Duodenal mucosa (tissue), 2 donors: ENCODE data around the gene ADARB1.

Experiments
- H3K27ac ChIP-seq: one replicate; pipeline ENCODE4 v1.7.0; 2013; ENCODE audit warnings: low read depth, low read length
- H3K27me3 ChIP-seq, 2 donors: one replicate each; pipeline ENCODE4 v1.7.0; 2013; ENCODE audit warnings: low read length in 2 of 2, control low read depth in 1 of 2; ENCODE audit not compliant: insufficient read depth in 2 of 2, control insufficient read depth in 1 of 2
- H3K36me3 ChIP-seq, 2 donors: one replicate each; pipeline ENCODE4 v1.7.0; 2013; ENCODE audit warnings: low read length in 2 of 2, control low read depth in 1 of 2; ENCODE audit not compliant: insufficient read depth in 2 of 2, control insufficient read depth in 1 of 2
- H3K4me1 ChIP-seq, 2 donors: one replicate each; pipeline ENCODE4 v1.7.0; 2013; ENCODE audit warnings: low read length in 2 of 2, control low read depth in 1 of 2; ENCODE audit not compliant: insufficient read depth in 2 of 2, control insufficient read depth in 1 of 2
- H3K4me3 ChIP-seq, 2 donors: one replicate each; pipeline ENCODE4 v1.7.0; 2013; ENCODE audit warnings: low read length in 2 of 2, low read depth in 1 of 2
- H3K9ac ChIP-seq, 2 donors: one replicate each; pipeline ENCODE4 v1.7.0; 2013; ENCODE audit warnings: low read length in 2 of 2, low read depth in 1 of 2
- H3K9me3 ChIP-seq, 2 donors: one replicate each; pipeline ENCODE4 v1.7.0; 2013; ENCODE audit warnings: low read length in 2 of 2, control low read depth in 1 of 2; ENCODE audit not compliant: control insufficient read depth in 1 of 2

The ADARB1 gene

DNA sequence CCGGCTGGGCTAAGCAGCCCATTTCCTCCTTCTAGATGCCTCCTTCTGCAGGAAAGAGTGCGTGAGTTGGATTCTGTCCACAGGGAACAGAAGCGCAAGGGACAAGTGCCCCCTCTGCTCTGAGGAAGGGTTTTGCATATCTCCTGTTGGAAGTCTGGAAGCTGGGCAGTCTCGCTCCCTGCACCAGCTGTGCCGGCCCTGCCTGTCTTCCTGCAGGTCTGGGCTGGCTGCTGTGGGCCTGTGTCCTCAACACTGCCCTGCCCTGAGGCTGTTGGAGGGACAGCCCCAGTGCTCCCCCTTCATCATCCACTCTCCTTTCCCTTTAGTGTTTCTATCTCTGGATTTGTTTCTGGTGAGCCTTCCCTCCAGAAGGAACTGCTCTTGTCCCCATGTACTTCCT is 21.8 kb downstream of the ADARB1 start:
- H3K4me1 ChIP-seq = peaks cover 7 to 13% of the 10 kb centered on the region in 2 donors
- H3K4me3 ChIP-seq = no peak overlapping the region
- H3K9ac ChIP-seq = no peak overlapping the region
- no peaks in the 10 kb centered on the region for H3K36me3 ChIP-seq
- H3K9me3 ChIP-seq = no peaks in the 10 kb centered on the region
- no peaks in the 10 kb centered on the region for H3K27me3 ChIP-seq
- H3K27ac ChIP-seq = no peak overlapping the region

DNA sequence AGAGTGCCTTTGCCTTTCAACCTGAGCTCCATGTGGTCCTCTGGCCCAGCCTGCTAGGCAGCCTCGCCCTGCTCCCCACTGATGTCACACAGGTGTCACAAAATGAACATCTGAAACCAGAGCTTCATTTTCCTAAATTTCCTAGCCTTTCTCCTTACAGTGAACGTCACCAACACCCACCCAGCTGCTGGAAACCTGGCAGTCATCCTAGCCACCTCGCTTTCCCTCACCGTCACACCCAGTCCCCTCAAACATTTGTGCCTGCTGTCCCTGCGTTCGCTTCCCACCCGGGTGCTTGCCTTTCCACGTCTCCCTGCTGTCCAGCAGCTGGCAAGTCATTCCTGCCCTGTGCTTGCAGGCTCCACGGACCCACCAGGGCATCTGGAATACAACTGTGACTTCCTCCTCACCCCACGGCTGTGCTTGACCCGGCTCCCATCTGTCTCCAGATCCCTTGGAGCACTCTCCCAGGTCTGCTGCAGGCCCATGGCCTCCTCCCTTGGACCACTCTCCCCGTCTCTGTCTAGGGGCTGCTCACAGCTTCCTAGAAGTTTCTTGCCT is 23.5 kb downstream of the ADARB1 start:
- H3K4me3 ChIP-seq = no peak overlapping the region
- no peaks in the 10 kb centered on the region for H3K27me3 ChIP-seq
- no peaks in the 10 kb centered on the region for H3K36me3 ChIP-seq
- H3K27ac ChIP-seq = no peak overlapping the region
- H3K4me1 ChIP-seq = peaks cover 9 to 14% of the 10 kb centered on the region in 2 donors
- H3K9me3 ChIP-seq = no peaks in the 10 kb centered on the region
- no peak overlapping the region for H3K9ac ChIP-seq

DNA sequence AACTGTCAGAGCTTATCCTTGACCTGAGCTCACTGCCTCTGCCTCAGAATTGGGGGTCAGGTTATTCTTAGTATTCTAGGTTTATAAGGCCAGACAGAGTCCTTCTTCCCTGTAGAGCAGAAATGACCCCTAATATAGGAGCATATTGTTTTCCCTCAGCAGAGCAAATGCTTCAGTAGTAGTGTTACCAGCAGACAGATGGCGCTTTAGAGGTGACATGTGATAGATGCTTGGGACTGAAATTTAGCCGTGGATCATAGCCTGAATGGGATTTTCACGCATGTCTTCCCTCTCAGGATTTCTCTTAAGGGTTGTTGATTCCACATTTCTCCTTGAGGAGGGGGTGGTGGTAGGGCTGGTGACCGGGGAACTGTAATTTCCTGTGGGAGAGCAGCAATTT is 24.5 kb downstream of the ADARB1 start:
- Histone ChIP-seq H3K9ac (no peak overlapping the region), H3K4me3 (no peak overlapping the region), H3K27ac (no peak overlapping the region), H3K36me3 (no peaks in the 10 kb centered on the region), H3K9me3 (no peaks in the 10 kb centered on the region), H3K4me1 (peaks cover under 1 to 8% of the 10 kb centered on the region in 2 donors), H3K27me3 (no peaks in the 10 kb centered on the region)

DNA sequence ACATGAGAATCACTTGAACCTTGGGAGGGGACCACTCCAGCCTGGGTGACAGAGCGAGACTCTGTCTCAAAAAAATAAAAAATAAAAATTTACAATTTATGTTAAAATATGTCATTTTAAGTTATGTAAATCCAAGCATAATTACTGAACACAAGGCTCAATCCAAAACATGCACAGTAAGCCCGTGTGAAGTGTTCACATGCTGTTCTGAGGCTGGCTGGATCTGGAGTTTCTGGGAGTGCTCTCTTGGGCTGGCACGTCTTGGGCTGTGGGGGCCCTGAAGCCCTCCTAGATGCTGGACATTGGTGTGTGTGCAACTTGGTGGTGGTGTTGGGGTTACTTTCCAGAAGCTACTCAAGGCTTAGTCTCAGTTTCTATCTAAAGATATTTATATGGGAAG is 25.2 kb downstream of the ADARB1 start:
- Histone ChIP-seq H3K9me3 (no peaks in the 10 kb centered on the region), H3K9ac (no peak overlapping the region), H3K27ac (no peak overlapping the region), H3K27me3 (no peaks in the 10 kb centered on the region), H3K36me3 (no peaks in the 10 kb centered on the region), H3K4me1 (peaks cover 8 to 15% of the 10 kb centered on the region in 2 donors), H3K4me3 (no peak overlapping the region)

DNA sequence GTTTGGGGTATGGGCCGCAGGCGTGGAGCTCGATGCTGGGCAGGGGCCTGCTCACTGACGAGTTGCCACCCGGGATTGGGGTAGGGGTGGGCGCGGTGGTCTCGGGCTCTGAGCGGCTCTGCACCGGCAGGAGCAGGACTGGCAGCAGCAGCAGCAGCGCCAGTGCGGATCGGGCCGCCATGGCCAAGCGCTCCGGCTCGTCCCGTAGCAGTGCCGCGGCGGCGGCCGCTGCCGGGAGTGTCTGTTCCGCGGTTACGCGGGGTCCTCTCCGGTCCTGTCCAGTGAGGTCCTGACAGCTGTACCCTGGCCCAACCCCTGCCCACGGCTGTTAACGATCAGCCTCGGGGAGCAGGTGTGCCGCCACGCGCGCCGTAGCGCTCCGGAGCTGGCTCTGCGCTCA is 26.5 kb downstream of the ADARB1 start:
- Histone ChIP-seq H3K27ac (no peak overlapping the region), H3K4me3 (no peak overlapping the region), H3K27me3 (no peaks in the 10 kb centered on the region), H3K9ac (no peak overlapping the region), H3K4me1 (peaks cover 16 to 18% of the 10 kb centered on the region in 2 donors), H3K9me3 (no peaks in the 10 kb centered on the region), H3K36me3 (no peaks in the 10 kb centered on the region)

DNA sequence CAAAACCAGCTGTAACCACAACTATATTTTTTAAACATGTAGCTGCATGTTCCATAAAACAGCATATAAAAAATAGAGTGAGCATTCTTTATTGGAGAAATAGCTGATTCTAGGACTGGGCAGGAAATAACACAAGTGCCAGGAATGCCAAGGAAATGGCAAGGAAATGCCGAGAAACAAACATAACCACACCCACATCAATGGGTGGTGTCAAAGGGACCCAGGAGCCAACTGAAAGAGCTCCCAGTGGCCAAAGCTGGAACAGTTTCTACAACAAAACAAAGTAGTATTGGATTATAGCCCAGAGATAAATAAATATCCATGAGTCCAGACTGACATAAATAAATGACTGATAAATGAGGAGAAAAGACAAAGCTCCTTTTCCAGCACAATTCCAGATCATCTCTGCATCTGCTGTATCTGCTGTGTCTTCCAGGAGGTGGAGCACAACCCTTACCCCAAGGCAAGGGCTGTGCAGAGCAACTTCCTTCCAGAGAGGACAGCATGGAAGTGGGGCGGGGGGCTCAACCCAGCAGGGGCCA is 28.1 kb downstream of the ADARB1 start:
- no peak overlapping the region for H3K9ac ChIP-seq
- H3K4me3 ChIP-seq = no peak overlapping the region
- H3K9me3 ChIP-seq = no peaks in the 10 kb centered on the region
- H3K27ac ChIP-seq = no peak overlapping the region
- H3K4me1 ChIP-seq = peaks cover 16 to 18% of the 10 kb centered on the region in 2 donors
- no peaks in the 10 kb centered on the region for H3K27me3 ChIP-seq
- no peaks in the 10 kb centered on the region for H3K36me3 ChIP-seq

DNA sequence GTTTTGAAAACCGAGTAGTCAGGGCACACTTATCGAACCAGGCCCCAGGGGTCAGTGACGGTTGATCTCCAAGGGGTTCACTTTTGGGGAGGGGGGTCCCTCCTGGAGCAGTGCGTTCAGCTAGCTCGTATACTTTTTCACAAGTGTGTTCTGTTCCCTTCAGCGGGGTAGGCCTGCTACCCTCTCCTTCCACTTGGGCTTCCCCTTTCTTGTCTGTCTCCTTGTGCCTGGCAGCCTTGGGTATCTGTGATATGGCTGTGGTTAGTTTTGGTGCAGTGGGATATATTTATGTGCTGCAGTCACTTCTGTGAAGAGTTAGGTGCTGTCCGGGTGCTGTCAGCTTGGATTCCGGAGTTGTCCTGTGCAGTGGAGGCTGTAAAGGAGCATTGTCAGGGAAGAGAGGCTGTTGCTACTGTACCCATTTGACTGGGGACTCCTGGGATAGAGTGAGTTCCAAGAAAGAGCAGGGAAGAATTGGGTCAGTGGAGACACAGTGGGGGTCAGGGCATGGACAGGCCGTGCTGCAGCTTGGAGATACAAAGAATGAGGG is 29.7 kb downstream of the ADARB1 start:
- no peaks in the 10 kb centered on the region for H3K27me3 ChIP-seq
- H3K27ac ChIP-seq = no peak overlapping the region
- H3K36me3 ChIP-seq = no peaks in the 10 kb centered on the region
- peaks cover 18% of the 10 kb centered on the region in 2 donors for H3K4me1 ChIP-seq
- no peak overlapping the region for H3K9ac ChIP-seq
- no peak overlapping the region for H3K4me3 ChIP-seq
- H3K9me3 ChIP-seq = no peaks in the 10 kb centered on the region

DNA sequence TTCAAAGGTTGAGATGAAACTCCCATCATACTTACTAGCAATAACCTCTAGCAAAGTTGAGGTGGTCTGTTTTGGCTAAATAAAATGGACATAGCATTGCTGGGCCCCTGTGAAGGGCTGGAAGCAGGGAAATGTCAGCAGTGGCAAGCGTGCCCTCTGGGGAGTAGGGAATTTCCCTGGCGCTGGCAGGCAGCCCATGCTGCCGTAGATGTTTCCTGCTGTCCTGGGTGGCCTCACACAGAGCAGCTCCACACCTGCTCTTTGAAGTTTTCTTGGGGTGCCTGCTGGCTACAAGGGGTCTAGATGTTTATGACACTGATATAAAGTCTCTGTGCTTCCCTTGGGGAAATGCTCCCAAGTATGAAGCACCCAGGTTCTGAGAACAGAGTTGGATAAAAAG is 30.2 kb downstream of the ADARB1 start:
- Histone ChIP-seq H3K4me1 (peaks cover 18 to 23% of the 10 kb centered on the region in 2 donors), H3K4me3 (no peak overlapping the region), H3K36me3 (no peaks in the 10 kb centered on the region), H3K27me3 (no peaks in the 10 kb centered on the region), H3K9me3 (no peaks in the 10 kb centered on the region), H3K27ac (no peak overlapping the region), H3K9ac (no peak overlapping the region)

DNA sequence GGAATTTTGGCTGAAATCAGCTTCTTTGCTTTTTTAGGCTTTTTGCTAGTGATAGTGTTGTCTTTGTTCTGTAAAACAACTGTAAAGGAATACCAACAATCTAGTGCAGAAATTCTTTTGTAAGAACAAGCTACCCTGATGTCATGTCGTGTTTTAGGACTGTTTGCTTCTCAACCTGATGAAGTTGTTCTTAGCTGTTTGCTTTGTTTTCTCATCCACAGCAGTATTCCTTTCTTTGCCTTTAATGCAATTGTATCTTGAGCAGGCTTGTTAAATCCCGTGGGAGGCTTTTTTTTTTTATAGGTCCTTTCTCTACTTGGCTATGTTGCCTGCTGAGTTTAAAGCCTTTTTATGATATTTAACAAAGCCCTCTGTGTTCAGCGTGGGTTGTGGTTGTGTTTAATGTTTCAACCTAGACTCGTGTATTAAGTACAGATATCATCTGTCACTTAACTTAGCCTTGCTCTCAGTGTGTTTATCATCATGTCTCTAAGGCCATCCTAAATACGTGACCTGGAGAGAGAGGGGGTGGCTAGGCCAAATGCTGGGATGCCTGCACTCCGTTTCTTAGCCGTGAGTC is 31.6 kb downstream of the ADARB1 start:
- Histone ChIP-seq H3K4me3 (no peak overlapping the region), H3K27ac (no peak overlapping the region), H3K4me1 (peaks cover 21 to 28% of the 10 kb centered on the region in 2 donors), H3K36me3 (no peaks in the 10 kb centered on the region), H3K9me3 (no peaks in the 10 kb centered on the region), H3K9ac (no peak overlapping the region), H3K27me3 (no peaks in the 10 kb centered on the region)

DNA sequence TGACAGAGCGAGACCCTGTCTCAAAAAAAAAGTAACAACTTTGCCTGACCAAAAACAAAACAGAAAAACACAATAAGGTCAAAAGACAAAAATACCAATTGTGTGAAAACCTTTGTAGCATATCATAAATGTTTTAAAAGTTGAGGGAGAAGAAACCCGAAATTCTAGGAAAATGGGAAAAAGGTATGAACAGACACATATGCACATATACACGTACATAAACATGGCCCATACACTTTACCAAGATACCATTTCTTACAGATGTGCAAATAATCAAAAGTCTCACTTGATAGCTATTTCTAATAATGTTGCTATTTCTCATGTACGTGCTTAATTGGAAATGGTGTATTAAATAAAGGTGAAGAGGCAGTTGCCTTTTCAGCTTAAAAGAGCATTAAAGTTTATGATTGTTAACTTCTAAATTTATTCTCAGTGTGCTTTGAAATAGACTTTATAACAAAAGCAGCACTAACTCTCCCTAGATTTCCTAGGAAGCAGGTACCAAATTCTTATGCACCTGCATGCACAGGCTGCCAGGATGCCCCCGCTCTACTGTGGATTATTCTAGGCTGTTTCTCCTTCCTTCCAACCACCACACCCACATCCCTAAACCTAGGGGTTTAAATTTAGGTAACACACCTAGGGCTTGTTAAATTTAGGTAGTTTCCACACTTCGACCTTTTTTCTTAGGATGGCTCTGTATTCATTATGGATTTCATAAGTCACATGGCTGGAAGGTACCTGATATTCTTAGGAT is 33.8 kb downstream of the ADARB1 start:
- Histone ChIP-seq H3K9ac (no peak overlapping the region), H3K36me3 (no peaks in the 10 kb centered on the region), H3K27me3 (no peaks in the 10 kb centered on the region), H3K4me3 (no peak overlapping the region), H3K4me1 (peaks cover 13 to 28% of the 10 kb centered on the region in 2 donors), H3K9me3 (no peaks in the 10 kb centered on the region), H3K27ac (no peak overlapping the region)
